DMS 273 (cell line): Measurements from ENCODE around the gene GATA1.
"Not testable (repeated sequence)": the region's sequence is repeated elsewhere in the genome, so short reads cannot be mapped to it uniquely, and the experiment has no call there.

Experiments used
- DNase-seq: peaks from one replicate; lab custom pipeline; 2025; ENCODE audit not compliant: unreplicated experiment; lab: John Stamatoyannopoulos, UW

The GATA1 gene

GRCh38 chrX:48806081-48806480 lies 19.7 kb downstream of the GATA1 start:
- peak; percentile 16 for DNase-seq

GRCh38 chrX:48813644-48814043 lies 27.3 kb downstream of the GATA1 start:
- DNase-seq: no peak

GRCh38 chrX:48814722-48815121 lies 28.3 kb downstream of the GATA1 start:
- DNase-seq: no peak

GRCh38 chrX:48815266-48815665 lies 28.9 kb downstream of the GATA1 start:
- no peak for DNase-seq

- DNase-seq: peak; percentile 30
Measured at GRCh38 chrX:48816014-48816810, 29.8 kb downstream of the GATA1 start.

- no peak for DNase-seq
Measured at GRCh38 chrX:48818098-48818497, 31.7 kb downstream of the GATA1 start.

GRCh38 chrX:48818866-48819265 lies 32.5 kb downstream of the GATA1 start:
- DNase-seq: no peak

- not testable (repeated sequence) for DNase-seq
Measured at GRCh38 chrX:48819394-48819793, 33.0 kb downstream of the GATA1 start.

GRCh38 chrX:48823053-48823452 lies 36.7 kb downstream of the GATA1 start:
- no peak for DNase-seq

- DNase-seq: no peak
Measured at GRCh38 chrX:48824066-48824465, 37.7 kb downstream of the GATA1 start.

- DNase-seq: no peak
Measured at GRCh38 chrX:48826135-48826875, 39.9 kb downstream of the GATA1 start, which contains the start of gene ERAS. Gene ERAS, plus strand, starts transcription at chrX:48826513. Its CDS starts 2,611 bp downstream, at chrX:48829124.

- no peak for DNase-seq
Measured at GRCh38 chrX:48826876-48827653, 40.7 kb downstream of the GATA1 start.

GRCh38 chrX:48827654-48827968 lies 41.2 kb downstream of the GATA1 start:
- no peak for DNase-seq

GRCh38 chrX:48829016-48829735 lies 42.8 kb downstream of the GATA1 start:
- no peak for DNase-seq

- no peak for DNase-seq
Measured at GRCh38 chrX:48831136-48831908, 44.9 kb downstream of the GATA1 start.

- DNase-seq: no peak
Measured at GRCh38 chrX:48831909-48832291, 45.5 kb downstream of the GATA1 start.

GRCh38 chrX:48833542-48834138 lies 47.2 kb downstream of the GATA1 start:
- DNase-seq: no peak

- DNase-seq: peak; percentile 17
Measured at GRCh38 chrX:48834383-48834709, 48.0 kb downstream of the GATA1 start.

GRCh38 chrX:48835524-48836329 lies 49.3 kb downstream of the GATA1 start, which contains the start of gene PCSK1N:
Gene PCSK1N, minus strand, starts transcription at chrX:48835610. Its CDS starts 78 bp downstream, at chrX:48835532.
- peak; percentile 93 for DNase-seq
